Mucosa of descending colon (tissue), 3 donors: Measurements from ENCODE around the gene TSHZ2. TPM values are rescaled to one million over a fixed set of nuclear protein-coding genes. Genes with fewer than 3 reads are reported as not detected.

Experiments used
- ATAC-seq: fragments of 200-7000 bp; cut with Tn5 transposase; one replicate; pipeline ENCODE4 v1.9.1; 2020; ENCODE audit warnings: mild to moderate bottlenecking, moderate library complexity
- DNase-seq, 3 donors: peaks; one replicate each; pipeline ENCODE4 v3.0.0-alpha.2; 2020
- H3K36me3 ChIP-seq: fragments of 200-600 bp; one replicate; pipeline ENCODE4 v1.8.0; 2021; ENCODE audit warnings: low read depth, mild to moderate bottlenecking
- H3K4me1 ChIP-seq: fragments of 200-600 bp; one replicate; pipeline ENCODE4 v1.8.0; 2021; ENCODE audit warnings: low read depth, mild to moderate bottlenecking
- H3K4me3 ChIP-seq: fragments of 200-600 bp; one replicate; pipeline ENCODE4 v1.8.0; 2021; ENCODE audit warnings: mild to moderate bottlenecking
- H3K9me3 ChIP-seq: fragments of 200-600 bp; one replicate; pipeline ENCODE4 v1.8.0; 2021; ENCODE audit warnings: mild to moderate bottlenecking
- intact Hi-C, 2 donors: fragments of 100-400 bp; cut with DNase I in 1 of 2; cut with micrococcal nuclease in 1 of 2; formaldehyde crosslinking; loops; one replicate each; pipeline versions ENCODE4 v1.11.0 to v1.11.1; 2022; cut with DNase I, micrococcal nuclease
- total RNA-seq, 3 donors: library from RNA; stranded (reverse); fragmentation: NEBNext Ultra II Directional in 2 of 3; extraction: Animal tissue kit (Norgen Biotek cat#: 25700) in 2 of 3; gene quantifications; one replicate each; pipeline versions ENCODE4 v1.2.1 to v1.2.4, GENCODE V29; 2021 to 2023
- TF ChIP-seq, protein P1 (sequence below): fragments of 200-600 bp; IDR thresholded peaks from one replicate; pipeline ENCODE4 v1.8.0; 2022; ENCODE audit warnings: antibody characterized with exemption, mild to moderate bottlenecking
- donor health status: DM: no; HTN: no; CAD: no; lungs with moderate emphysema.
- donor health status: DM: no; HTN: no; CAD: no.
- donor health status: DM: no; HTN: yes; CAD: no.

TSHZ2 gene
- total RNA-seq, 3 donors from 2014 or later, result 1.9 to 17.8 (median 3.6) TPM

DNA sequence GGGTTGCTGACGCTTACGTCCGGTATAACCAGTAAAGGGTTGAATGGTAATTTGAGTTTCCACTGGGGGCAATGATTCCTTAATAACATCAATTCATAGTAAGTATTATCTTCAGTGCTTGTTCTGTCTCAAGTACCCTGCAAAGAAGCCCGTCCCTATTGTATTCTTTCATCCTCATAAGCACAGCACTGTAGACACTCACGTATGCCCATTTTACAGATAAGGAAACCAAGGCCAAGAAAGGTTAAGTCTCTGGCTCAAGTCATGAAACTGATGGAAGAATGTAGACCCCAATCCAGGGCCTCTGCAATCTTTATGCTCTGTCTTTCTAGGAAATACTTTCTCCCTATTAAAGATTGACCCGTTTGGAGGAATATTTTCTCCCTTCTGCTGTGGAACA, 370.3 kb downstream of the TSHZ2 start:
- Histone ChIP-seq H3K4me3 (no peak overlapping the region), H3K4me1 (no peaks in the 10 kb centered on the region), H3K36me3 (no peaks in the 10 kb centered on the region), H3K9me3 (no peaks in the 10 kb centered on the region)
- ATAC-seq, result no peak
- intact Hi-C loops, result no loop called here
- TF ChIP-seq, protein P1, sequence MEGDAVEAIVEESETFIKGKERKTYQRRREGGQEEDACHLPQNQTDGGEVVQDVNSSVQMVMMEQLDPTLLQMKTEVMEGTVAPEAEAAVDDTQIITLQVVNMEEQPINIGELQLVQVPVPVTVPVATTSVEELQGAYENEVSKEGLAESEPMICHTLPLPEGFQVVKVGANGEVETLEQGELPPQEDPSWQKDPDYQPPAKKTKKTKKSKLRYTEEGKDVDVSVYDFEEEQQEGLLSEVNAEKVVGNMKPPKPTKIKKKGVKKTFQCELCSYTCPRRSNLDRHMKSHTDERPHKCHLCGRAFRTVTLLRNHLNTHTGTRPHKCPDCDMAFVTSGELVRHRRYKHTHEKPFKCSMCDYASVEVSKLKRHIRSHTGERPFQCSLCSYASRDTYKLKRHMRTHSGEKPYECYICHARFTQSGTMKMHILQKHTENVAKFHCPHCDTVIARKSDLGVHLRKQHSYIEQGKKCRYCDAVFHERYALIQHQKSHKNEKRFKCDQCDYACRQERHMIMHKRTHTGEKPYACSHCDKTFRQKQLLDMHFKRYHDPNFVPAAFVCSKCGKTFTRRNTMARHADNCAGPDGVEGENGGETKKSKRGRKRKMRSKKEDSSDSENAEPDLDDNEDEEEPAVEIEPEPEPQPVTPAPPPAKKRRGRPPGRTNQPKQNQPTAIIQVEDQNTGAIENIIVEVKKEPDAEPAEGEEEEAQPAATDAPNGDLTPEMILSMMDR, result no peak
- DNase-seq, result no peak

DNA sequence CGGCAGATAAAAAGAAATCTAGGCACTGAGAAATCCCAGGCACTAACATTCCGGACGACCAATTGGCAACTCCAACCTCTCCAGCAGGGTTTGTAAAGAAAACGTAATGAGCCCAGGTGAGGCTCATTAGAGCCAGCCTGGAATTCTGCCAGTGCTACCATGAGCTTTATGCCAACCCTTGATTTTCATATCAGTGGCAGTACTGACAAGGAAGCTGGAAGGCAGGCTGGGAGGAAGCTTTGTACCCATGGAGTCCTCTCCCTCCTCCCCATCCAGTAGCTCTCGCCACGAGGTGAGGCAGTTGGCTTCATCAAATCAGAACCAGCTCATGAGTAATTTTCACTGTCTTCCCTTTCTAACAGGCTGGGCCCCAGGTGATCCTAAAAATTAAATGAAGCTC, 371.3 kb downstream of the TSHZ2 start:
- no peaks in the 10 kb centered on the region for H3K4me1 ChIP-seq
- H3K36me3 ChIP-seq, result no peaks in the 10 kb centered on the region
- TF ChIP-seq, protein P1, result no peak
- no peaks in the 10 kb centered on the region for H3K9me3 ChIP-seq
- ATAC-seq (peak; percentile 94), DNase-seq (peak in 2 of 3 donors; percentile 57 to 90)
- no peak overlapping the region for H3K4me3 ChIP-seq
- intact Hi-C loops, result no loop called here

DNA sequence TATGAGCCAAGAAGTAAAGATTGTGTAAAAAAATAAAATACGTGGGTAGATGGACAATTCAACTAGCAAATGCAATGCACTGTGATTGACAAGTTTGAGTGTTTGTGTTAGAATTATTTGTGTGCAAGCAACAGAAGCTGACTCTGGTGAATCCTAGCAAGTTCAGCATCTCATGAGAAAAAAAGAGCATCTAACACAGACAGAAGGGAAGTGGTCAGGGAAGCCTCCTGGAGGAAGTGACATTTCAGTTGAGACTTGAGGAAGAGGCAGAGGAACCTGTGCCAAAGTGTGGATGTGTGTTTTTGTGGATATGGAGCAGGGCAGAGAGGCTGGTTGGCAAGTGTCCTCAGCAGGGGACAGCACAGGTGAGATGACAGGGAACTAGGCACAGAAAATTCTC, 372.7 kb downstream of the TSHZ2 start:
- Histone ChIP-seq H3K4me1 (no peaks in the 10 kb centered on the region), H3K4me3 (no peak overlapping the region), H3K36me3 (no peaks in the 10 kb centered on the region), H3K9me3 (no peaks in the 10 kb centered on the region)
- DNase-seq (no peak), ATAC-seq (no peak)
- intact Hi-C loops, result no loop called here
- TF ChIP-seq, protein P1, result no peak

DNA sequence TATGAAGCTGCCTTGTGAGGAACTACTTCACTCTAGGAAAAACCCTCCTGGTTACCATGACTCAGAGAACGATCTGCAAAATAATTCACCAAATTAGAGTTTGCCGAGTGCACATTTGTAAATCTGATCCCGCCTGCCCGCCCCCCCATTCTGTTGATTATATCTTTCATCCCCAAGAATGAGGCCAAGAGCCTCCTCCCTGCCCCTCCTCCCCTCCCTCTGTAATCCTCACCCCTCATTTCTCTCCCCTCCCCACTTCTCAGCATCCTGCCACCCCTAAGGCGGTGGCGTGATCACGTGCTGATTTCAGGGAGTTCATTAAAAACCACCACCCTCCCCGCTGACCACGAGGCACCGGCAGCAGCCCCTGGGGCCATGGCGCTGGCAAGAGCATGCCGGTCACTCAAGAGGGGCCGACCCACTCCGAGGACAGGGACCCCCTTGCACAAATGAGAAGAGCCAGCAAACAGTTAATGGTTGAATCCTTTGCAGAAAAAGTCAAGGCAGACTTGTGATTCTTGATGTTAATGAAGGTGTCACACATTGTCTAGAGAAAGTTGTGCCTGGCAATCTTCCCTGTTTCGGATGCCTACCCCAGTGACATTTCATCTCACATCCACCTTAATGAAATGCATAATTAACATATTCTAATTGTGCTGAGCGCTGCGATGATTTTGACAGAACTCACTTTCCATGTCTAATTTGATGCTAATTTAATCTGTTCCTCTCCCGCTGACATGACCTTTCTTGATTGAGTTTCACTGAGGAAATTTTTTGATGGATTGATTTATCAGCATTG, 373.6 kb downstream of the TSHZ2 start:
- DNase-seq, result no peak
- no peaks in the 10 kb centered on the region for H3K9me3 ChIP-seq
- TF ChIP-seq, protein P1, result no peak
- H3K36me3 ChIP-seq, result no peaks in the 10 kb centered on the region
- intact Hi-C loops, result no loop called here
- ATAC-seq, result no peak
- no peaks in the 10 kb centered on the region for H3K4me1 ChIP-seq
- H3K4me3 ChIP-seq, result no peak overlapping the region

DNA sequence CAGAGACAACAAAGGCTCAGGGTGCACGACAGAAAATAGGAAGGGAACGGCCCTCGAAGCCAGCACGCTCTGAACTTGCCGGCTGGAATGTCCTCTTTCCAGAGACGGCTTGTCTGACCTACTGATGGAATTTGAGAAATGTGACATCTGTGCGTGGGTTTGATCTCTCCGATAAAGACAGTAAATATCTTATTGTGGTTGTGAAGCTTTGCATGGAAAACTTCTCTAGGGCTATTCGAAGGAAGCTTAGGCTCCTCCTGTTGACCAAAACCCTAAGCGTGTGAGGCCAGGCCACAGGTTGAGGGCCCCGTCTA, 374.1 kb downstream of the TSHZ2 start:
- intact Hi-C loops, result no loop called here
- Histone ChIP-seq H3K4me1 (no peaks in the 10 kb centered on the region), H3K9me3 (no peaks in the 10 kb centered on the region), H3K36me3 (no peaks in the 10 kb centered on the region), H3K4me3 (no peak overlapping the region)
- TF ChIP-seq, protein P1, result no peak
- no peak for ATAC-seq
- no peak for DNase-seq
